ENCODE data around the gene FGF13.

GRCh38 chrX:138754861-138755260 lies 43.3 kb upstream of the FGF13 start:
- TF ChIP-seq, protein P1, sequence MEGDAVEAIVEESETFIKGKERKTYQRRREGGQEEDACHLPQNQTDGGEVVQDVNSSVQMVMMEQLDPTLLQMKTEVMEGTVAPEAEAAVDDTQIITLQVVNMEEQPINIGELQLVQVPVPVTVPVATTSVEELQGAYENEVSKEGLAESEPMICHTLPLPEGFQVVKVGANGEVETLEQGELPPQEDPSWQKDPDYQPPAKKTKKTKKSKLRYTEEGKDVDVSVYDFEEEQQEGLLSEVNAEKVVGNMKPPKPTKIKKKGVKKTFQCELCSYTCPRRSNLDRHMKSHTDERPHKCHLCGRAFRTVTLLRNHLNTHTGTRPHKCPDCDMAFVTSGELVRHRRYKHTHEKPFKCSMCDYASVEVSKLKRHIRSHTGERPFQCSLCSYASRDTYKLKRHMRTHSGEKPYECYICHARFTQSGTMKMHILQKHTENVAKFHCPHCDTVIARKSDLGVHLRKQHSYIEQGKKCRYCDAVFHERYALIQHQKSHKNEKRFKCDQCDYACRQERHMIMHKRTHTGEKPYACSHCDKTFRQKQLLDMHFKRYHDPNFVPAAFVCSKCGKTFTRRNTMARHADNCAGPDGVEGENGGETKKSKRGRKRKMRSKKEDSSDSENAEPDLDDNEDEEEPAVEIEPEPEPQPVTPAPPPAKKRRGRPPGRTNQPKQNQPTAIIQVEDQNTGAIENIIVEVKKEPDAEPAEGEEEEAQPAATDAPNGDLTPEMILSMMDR (optimal IDR thresholded peaks at IDR 0.05 in 1 of 3, IDR thresholded peaks at IDR 0.05 in 1 of 3, conservative IDR thresholded peaks at IDR 0.05 in 1 of 3; ENCODE audit: extremely low read depth in 1 of 3, insufficient read depth in 2 of 3, low read length in 3 of 3): no peak
- TF ChIP-seq EZH2 (IDR thresholded peaks at IDR 0.05; ENCODE audit: low read length): no peak

Data from keratinocyte (primary cell).